ENCODE measurements around the gene F7.
"Not testable (repeated sequence)": the region's sequence is repeated elsewhere in the genome, so short reads cannot be mapped to it uniquely, and the experiment has no call there.

The F7 gene

DNA sequence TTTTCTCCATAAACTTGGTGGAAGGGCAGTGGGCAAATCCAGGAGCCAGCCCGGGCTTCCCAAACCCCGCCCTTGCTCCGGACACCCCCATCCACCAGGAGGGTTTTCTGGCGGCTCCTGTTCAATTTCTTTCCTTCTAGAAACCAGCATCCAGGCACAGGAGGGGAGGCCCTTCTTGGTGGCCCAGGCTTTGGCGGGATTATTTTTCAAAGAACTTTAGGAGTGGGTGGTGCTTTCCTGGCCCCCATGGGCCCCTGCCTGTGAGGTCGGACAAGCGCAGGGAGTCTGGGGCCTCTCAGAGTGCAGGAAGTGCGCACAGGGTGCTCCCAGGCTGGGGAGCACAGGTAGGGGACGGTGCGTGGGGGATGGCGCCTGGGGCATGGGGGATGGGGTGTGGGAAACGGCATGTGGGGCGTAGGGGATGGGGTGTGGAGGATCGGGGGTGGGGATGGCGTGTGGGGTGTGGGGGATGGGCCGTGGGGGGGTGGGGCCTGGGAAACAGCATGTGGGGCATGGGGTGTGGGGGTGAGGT is 396 bp downstream of the F7 start:
- no peak for DNase-seq

- no peak for DNase-seq
Observed at GRCh38 chr13:113106711-113107351, 1.2 kb downstream of the F7 start.

- not testable (repeated sequence) for DNase-seq
Observed at GRCh38 chr13:113108521-113108920, 2.9 kb downstream of the F7 start.

DNA sequence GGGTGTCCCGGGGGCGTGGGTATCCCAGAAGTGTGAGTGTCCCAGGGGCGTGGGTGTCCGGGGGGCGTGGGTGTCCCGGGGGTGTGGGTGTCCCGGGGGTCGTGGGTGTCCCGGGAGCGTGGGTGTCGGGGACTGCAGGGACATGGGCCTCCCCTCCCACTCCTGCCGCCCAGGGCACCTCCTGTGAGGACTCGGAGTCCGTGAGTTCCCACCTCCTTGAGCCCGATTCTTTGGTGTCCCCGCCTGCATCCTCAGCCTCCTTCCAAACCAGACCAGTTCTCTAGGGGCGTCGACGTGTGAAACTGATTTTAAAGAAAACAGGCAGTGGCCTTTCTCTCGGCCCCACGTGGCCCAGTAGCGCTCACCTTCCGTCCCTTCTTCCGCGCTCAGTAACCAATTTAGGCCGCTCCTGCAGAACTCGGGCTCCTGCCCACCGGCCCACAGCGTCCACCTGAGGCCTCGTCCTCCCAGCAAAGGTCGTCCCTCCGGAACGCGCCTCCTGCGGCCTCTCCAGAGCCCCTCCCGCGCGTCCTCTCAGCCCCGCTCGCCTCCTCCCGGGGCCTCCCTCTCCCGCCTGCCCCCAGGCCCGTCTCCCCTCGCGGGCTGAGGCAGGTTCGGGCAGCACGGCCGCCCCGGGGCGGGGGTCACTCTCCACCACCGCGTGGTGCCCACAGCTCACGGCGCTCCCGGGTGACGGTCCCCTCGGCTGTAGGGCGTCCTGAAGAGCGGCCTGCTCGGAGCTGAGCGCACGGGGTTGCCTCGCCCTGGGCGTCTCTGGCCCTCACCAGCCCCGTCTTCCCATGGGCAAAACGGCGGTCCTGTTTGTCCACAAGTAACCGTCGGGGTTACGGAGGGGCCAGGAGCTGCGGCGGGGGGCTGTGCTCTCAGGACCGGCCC is 3.8 kb downstream of the F7 start:
- DNase-seq: no peak

- DNase-seq: no peak
Observed at GRCh38 chr13:113110048-113110851, 4.7 kb downstream of the F7 start.

DNA sequence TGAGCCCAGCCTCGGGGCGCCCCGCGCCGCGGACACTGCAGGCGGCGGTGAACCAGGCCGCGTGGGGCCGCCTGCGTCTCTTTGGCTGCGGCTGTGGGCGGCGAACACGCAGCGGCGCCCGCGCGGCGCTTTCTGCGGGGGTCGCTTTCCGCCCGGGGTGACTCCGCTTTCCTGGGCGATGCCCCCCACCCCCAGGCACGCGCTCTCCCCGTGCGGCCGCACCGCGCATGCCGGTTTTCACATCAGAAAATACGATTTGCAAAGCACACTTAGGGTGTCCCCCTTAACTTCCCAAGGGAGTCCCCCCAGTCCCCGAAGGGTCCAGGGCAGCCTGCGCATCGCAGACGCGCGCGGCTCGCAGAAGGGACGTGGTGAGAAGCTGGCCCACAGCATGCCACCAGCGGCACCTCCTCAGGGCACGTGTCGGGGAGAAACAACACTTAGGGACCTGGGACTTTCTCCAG is 5.3 kb downstream of the F7 start:
- no peak for DNase-seq

DNA sequence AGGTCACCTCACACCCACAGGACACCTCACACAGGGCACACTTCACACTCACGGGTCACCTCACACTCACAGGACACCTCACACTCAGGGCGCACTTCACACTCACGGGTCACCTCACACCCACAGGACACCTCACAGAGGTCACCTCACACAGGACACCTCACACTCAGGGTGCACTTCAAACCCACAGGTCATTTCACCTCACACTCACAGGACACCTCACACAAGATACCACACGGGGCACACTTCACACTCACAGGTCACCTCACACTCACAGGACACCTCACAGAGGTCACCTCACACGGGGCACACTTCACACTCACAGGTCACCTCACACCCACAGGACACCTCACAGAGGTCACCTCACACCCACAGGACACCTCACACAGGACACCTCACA is 6.2 kb downstream of the F7 start:
- not testable (repeated sequence) for DNase-seq

- DNase-seq: not testable (repeated sequence)
Observed at GRCh38 chr13:113112475-113112874, 6.9 kb downstream of the F7 start.

GRCh38 chr13:113112893-113113845 is 7.6 kb downstream of the F7 start:
- no peak for DNase-seq

GRCh38 chr13:113113846-113114271 is 8.3 kb downstream of the F7 start:
- no peak for DNase-seq

DNA sequence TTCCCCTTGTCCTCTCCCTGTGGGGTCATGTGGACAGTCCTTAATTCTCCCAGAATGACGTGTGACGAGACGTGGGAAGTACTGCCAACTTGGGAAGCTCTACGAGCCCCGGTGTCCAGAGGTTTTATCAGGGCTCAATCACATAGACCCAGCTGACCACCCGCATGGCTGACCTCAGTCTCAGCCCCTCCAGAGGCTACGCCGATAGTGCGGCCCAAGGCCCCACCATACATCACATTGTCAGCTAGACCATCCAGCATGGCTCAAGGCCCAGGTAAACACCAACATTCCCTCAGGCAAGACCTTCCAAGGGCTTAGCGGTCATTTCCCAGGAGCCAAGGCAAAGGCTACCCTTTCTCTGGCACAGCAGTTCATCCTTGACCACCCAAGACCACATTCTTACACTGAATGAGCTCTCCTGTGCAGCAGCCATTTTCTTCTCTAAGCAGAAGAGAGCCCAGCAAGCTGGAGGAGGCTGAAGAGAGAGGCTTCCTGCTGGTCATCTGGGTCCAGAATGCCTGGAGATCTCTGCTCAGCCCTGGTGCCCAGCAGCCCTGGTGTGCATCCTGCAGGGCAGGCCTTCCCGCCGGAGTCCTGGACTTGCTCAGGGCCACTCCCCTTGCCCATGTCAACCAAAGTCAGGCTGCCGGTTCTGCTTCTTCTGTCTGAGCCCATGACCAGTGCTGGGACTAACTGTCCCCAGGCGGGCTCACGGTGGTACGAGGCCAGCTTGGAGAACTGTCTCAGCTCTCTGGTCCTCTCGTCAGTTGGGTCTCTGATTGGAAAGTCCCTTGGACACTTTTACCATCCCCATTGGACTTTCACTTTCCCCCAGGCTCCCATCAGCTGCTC is 9.1 kb downstream of the F7 start:
- DNase-seq: no peak

DNA sequence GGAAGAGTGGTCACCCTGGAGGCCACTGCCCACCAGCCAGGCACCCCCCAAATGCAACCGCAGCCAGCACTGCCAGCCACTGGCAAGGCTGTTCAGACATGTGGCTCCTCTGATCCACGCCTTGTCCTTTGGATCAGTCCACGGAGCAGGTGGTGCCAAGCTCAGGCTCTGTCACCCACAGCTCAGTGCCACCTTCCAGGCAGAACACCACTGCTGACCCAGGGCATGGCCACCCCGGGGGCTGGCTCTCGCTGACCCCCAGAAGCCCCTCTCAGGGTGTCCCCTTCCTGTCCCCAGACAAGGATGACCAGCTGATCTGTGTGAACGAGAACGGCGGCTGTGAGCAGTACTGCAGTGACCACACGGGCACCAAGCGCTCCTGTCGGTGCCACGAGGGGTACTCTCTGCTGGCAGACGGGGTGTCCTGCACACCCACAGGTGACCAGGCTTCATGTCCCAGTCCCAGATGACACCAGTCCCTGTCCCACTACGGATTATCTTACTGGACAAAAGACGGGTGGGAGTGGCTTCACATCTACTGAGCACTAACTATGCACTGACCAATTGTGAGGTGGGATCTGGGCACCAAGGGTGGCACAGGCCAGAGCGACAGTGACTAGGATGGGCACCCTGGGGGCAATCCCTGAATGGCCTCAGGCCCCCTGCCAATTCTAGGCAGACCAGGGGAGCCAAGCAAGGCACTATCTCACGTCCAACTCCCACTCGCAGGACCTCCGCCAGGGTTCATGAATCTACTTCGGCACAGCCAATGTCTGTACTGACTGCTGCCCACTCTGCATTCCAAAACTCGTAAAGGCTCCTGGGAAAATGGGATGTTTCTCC is 10.0 kb downstream of the F7 start:
- DNase-seq: no peak

DNA sequence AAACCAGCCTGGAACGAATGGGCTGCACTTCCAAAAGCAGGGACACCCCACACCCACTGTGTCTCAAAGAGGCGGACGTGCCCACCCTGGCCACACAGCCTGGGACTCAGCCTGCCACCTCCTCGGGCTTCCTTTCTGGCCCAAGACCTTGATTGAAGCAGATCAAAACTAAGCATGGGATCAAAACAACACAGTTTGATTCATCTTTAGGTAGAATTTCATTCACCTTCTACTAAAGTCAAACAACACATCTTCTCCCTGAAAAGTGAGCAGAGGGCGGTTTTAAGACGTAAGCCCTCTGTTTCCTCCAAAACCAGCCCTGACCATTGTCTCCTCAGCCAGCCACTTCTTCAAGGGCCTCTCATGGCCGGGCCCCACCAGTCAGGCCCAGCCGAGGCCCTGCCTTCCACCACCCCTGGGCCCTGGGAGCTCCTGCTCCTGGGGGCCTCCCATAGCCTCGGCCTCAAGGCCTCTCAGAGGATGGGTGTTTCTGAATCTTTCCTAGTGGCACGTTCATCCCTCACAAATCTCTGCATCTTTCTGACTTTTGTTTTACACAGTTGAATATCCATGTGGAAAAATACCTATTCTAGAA is 10.7 kb downstream of the F7 start:
- no peak for DNase-seq

- no peak for DNase-seq
Observed at GRCh38 chr13:113116871-113117271, 11.3 kb downstream of the F7 start.

DNA sequence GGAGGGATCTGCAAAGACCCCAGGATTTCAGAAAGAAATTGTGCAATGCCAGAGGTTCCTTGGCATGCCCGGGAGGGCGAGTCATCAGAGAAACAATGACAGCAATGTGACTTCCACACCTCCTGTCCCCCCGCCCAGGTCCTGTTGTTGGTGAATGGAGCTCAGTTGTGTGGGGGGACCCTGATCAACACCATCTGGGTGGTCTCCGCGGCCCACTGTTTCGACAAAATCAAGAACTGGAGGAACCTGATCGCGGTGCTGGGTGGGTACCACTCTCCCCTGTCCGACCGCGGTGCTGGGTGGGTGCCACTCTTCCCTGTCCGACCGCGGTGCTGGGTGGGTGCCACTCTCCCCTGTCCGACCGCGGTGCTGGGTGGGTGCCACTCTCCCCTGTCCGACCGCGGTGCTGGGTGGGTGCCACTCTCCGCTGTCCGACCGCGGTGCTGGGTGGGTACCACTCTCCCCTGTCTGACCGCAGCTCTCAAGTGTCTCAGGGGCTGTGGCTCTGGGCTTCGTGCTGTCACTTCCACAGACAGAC is 11.8 kb downstream of the F7 start:
- no peak for DNase-seq

GRCh38 chr13:113117911-113118260 is 12.3 kb downstream of the F7 start:
- DNase-seq: no peak

DNA sequence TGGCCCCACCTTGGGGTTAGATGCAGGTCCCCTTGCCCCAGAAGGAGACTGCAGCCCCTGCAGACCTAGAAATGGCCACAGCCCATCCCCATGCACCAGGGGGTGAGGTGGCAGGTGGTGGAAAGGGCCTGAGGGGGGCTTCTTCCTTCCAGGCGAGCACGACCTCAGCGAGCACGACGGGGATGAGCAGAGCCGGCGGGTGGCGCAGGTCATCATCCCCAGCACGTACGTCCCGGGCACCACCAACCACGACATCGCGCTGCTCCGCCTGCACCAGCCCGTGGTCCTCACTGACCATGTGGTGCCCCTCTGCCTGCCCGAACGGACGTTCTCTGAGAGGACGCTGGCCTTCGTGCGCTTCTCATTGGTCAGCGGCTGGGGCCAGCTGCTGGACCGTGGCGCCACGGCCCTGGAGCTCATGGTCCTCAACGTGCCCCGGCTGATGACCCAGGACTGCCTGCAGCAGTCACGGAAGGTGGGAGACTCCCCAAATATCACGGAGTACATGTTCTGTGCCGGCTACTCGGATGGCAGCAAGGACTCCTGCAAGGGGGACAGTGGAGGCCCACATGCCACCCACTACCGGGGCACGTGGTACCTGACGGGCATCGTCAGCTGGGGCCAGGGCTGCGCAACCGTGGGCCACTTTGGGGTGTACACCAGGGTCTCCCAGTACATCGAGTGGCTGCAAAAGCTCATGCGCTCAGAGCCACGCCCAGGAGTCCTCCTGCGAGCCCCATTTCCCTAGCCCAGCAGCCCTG is 12.8 kb downstream of the F7 start:
- no peak for DNase-seq

GRCh38 chr13:113119166-113119821 is 13.7 kb downstream of the F7 start:
- DNase-seq: no peak
